Liver (tissue), 9 donors: ENCODE results near the gene GLP1R. TPM values are rescaled to one million over a fixed set of nuclear protein-coding genes. Genes with fewer than 3 reads are reported as not detected.

Experiments
- DNase-seq: peaks from one replicate; pipeline ENCODE4 v3.0.0-alpha.2; 2017; ENCODE audit warnings: low spot score
- H3K27ac ChIP-seq, 2 donors: one replicate each; pipeline ENCODE4 v1.7.0; 2013; ENCODE audit warnings: inconsistent platforms in 2 of 2, low read length in 2 of 2, control low read depth in 1 of 2, low read depth in 1 of 2, mild to moderate bottlenecking in 1 of 2
- H3K27me3 ChIP-seq, 4 donors: one replicate each; pipeline versions ENCODE4 v1.6.1 to v1.7.0; 2013; ENCODE audit warnings: low read length in 3 of 4, inconsistent platforms in 1 of 4, mild to moderate bottlenecking in 1 of 4, moderate library complexity in 1 of 4; ENCODE audit not compliant: control insufficient read depth in 4 of 4, insufficient read depth in 4 of 4
- H3K36me3 ChIP-seq, 4 donors: one replicate each; pipeline versions ENCODE4 v1.6.1 to v1.7.0; 2013; ENCODE audit warnings: low read length in 3 of 4, mild to moderate bottlenecking in 3 of 4, low read depth in 1 of 4, moderate library complexity in 1 of 4; ENCODE audit not compliant: control insufficient read depth in 4 of 4, insufficient read depth in 3 of 4
- H3K4me1 ChIP-seq, 4 donors: one replicate each; pipeline versions ENCODE4 v1.6.1 to v1.7.0; 2013; ENCODE audit warnings: low read length in 3 of 4, mild to moderate bottlenecking in 3 of 4, moderate library complexity in 1 of 4; ENCODE audit not compliant: control insufficient read depth in 4 of 4, insufficient read depth in 4 of 4
- H3K4me3 ChIP-seq, 3 donors: one replicate each; pipeline versions ENCODE4 v1.6.1 to v1.7.0; 2013; ENCODE audit warnings: low read length in 3 of 3, control low read depth in 1 of 3, low read depth in 1 of 3, mild to moderate bottlenecking in 1 of 3
- H3K9ac ChIP-seq, 2 donors: one replicate each; pipeline ENCODE4 v1.7.0; 2013; ENCODE audit warnings: low read length in 2 of 2, mild to moderate bottlenecking in 2 of 2, moderate library complexity in 2 of 2, control low read depth in 1 of 2, low read depth in 1 of 2
- H3K9me3 ChIP-seq, 4 donors: one replicate each; pipeline versions ENCODE4 v1.6.1 to v1.7.0; 2013; ENCODE audit warnings: low read length in 3 of 4; ENCODE audit not compliant: control insufficient read depth in 4 of 4
- EGR1 ChIP-seq, 2 donors: IDR thresholded peaks; 2 replicates each; pipeline ENCODE4 v1.6.1; 2016 to 2018; ENCODE audit warnings: antibody characterized with exemption in 2 of 2, low read depth in 2 of 2
- FOXA1 ChIP-seq: IDR thresholded peaks from 2 replicates; pipeline ENCODE4 v1.6.1; 2016; ENCODE audit warnings: antibody characterized with exemption
- FOXA2 ChIP-seq: IDR thresholded peaks from 2 replicates; pipeline ENCODE4 v1.6.1; 2016; ENCODE audit warnings: antibody characterized with exemption
- GABPA ChIP-seq, 2 donors: IDR thresholded peaks in 1 of 2; conservative IDR thresholded peaks in 1 of 2; 2 replicates each; pipeline ENCODE4 v1.6.1; 2016; ENCODE audit warnings: antibody characterized with exemption in 2 of 2, mild to moderate bottlenecking in 1 of 2, moderate library complexity in 1 of 2
- HNF4A ChIP-seq, 2 donors: conservative IDR thresholded peaks; 2 replicates each; pipeline ENCODE4 v1.6.1; 2016; ENCODE audit warnings: antibody characterized with exemption in 2 of 2, mild to moderate bottlenecking in 2 of 2
- HNF4G ChIP-seq: IDR thresholded peaks from 2 replicates; pipeline ENCODE4 v1.6.1; 2016; ENCODE audit warnings: antibody characterized with exemption
- JUND ChIP-seq, 2 donors: IDR thresholded peaks; 2 replicates each; pipeline ENCODE4 v1.6.1; 2016; ENCODE audit warnings: antibody characterized with exemption in 2 of 2
- MAX ChIP-seq: IDR thresholded peaks from 2 replicates; pipeline ENCODE4 v1.6.1; 2016; ENCODE audit warnings: antibody characterized with exemption
- NR2F2 ChIP-seq: IDR thresholded peaks from 2 replicates; pipeline ENCODE4 v1.6.1; 2016; ENCODE audit warnings: antibody characterized with exemption
- RAD21 ChIP-seq, 2 donors: IDR thresholded peaks; 2 replicates each; pipeline ENCODE4 v1.6.1; 2016; ENCODE audit warnings: antibody characterized with exemption in 2 of 2, mild to moderate bottlenecking in 2 of 2
- REST ChIP-seq: IDR thresholded peaks from 2 replicates; pipeline ENCODE4 v1.6.1; 2016; ENCODE audit warnings: antibody characterized with exemption, mild to moderate bottlenecking
- RXRA ChIP-seq, 2 donors: IDR thresholded peaks; 2 replicates each; pipeline ENCODE4 v1.6.1; 2017 to 2018; ENCODE audit warnings: antibody characterized with exemption in 2 of 2, mild to moderate bottlenecking in 1 of 2
- SP1 ChIP-seq: IDR thresholded peaks from 2 replicates; pipeline ENCODE4 v1.6.1; 2018; ENCODE audit warnings: antibody characterized with exemption, mild to moderate bottlenecking
- TAF1 ChIP-seq: conservative IDR thresholded peaks from 2 replicates; pipeline ENCODE4 v1.6.1; 2016; ENCODE audit warnings: antibody characterized with exemption, mild to moderate bottlenecking
- YY1 ChIP-seq: IDR thresholded peaks from 2 replicates; pipeline ENCODE4 v1.6.1; 2016; ENCODE audit warnings: antibody characterized with exemption, mild to moderate bottlenecking
- ZBTB33 ChIP-seq: IDR thresholded peaks from 2 replicates; pipeline ENCODE4 v1.6.1; 2016; ENCODE audit warnings: antibody characterized with exemption
- WGBS: extraction: QIAGEN DNeasy Blood & Tissue Kit; methylation state at CpG from one replicate; pipeline ENCODE4 v1.1.7; 2013; 5-methylcytosine and 5-hydroxymethylcytosine counted together
- polyA plus RNA-seq, 2 donors: library from polyadenylated mRNA; stranded (reverse) in 1 of 2; unstranded in 1 of 2; fragments of 200-250 nt in 1 of 2; fragments of >200 nt in 1 of 2; fragmentation: Nextera tagmentation in 1 of 2; extraction: Ambion mirVana in 1 of 2; gene quantifications; one replicate each; pipeline versions ENCODE4 v1.2.1 to v1.2.3, GENCODE V29; 2013 to 2015
- total RNA-seq, 2 donors: library from RNA; depleted of rRNA; stranded (reverse); fragments of >200 nt; gene quantifications; one replicate each; pipeline ENCODE4 v1.2.3, GENCODE V29; 2014
- TF ChIP-seq, protein P1 (sequence below): fragments of 150-350 bp; IDR thresholded peaks from 2 replicates; pipeline ENCODE4 v1.5.1; 2017; ENCODE audit warnings: improper control_type of control experiment, low read depth, low read length; ENCODE audit not compliant: missing input control
- TF ChIP-seq, protein P2 (sequence below): IDR thresholded peaks from 2 replicates; pipeline ENCODE4 v1.6.1; 2016; ENCODE audit warnings: antibody characterized with exemption
- donor health status: healthy.
- donor health status: healthy.
- donor health status: healthy.
- donor health status: healthy.
- donor health status: healthy.

The GLP1R gene
- total and polyA plus RNA-seq, 4 donors, result not detected

GRCh38 chr6:39114704-39115599 lies 66.4 kb downstream of the GLP1R start, which contains the start of gene SAYSD1:
SAYSD1 (minus strand) TSS chr6:39115186; CDS start chr6:39115089, 97 bp downstream.
- WGBS, result 2% methylated on average over 68 of the region's 68 CpGs
- Histone ChIP-seq H3K27ac (peak within 1 kb of the TSS; percentile 88), H3K4me3 (peak within 1 kb of the TSS; percentile 51 to 73 (median 67)), H3K9ac (peak within 1 kb of the TSS; percentile 34 to 71), H3K4me1 (peaks cover 0 to 17% (median 3%) of the 10 kb centered on the region in 4 donors), H3K9me3 (no peaks in the 10 kb centered on the region), H3K36me3 (peaks cover 0 to 10% (median 3%) of the 10 kb centered on the region in 4 donors), H3K27me3 (no peaks in the 10 kb centered on the region)
- DNase-seq, result peak; percentile 90
- TF ChIP-seq YY1 (peak; percentile 70), HNF4A (conservative IDR thresholded peaks at IDR 0.05) (peak in 1 of 2 donors; percentile 38), REST (peak; percentile 50), NR2F2 (no peak), RAD21 (IDR thresholded peaks at IDR 0.05) (peak in 1 of 2 donors; percentile 8), SP1 (peak; percentile 44), FOXA2 (no peak), MAX (peak; percentile 68), RXRA (IDR thresholded peaks at IDR 0.05) (peak in 1 of 2 donors; percentile 20), TAF1 (peak; percentile 47)

- Histone ChIP-seq H3K27me3 (no peaks in the 10 kb centered on the region), H3K9me3 (no peaks in the 10 kb centered on the region), H3K4me3 (no peak overlapping the region), H3K4me1 (peaks cover 0 to 12% (median 2%) of the 10 kb centered on the region in 4 donors), H3K27ac (no peak overlapping the region), H3K9ac (no peak overlapping the region), H3K36me3 (no peaks in the 10 kb centered on the region)
- 93% methylated on average over 4 of the region's 4 CpGs for WGBS
- no peak for DNase-seq
- TF ChIP-seq YY1 (no peak), HNF4A (conservative IDR thresholded peaks at IDR 0.05) (no peak), GABPA (IDR thresholded peaks at IDR 0.05 in 1 of 2, conservative IDR thresholded peaks at IDR 0.05 in 1 of 2) (no peak), REST (no peak), JUND (IDR thresholded peaks at IDR 0.05) (no peak), ZBTB33 (no peak), RXRA (IDR thresholded peaks at IDR 0.05) (no peak), EGR1 (IDR thresholded peaks at IDR 0.05; ENCODE audit: low read depth in 2 of 2) (no peak), MAX (no peak), NR2F2 (no peak), RAD21 (IDR thresholded peaks at IDR 0.05) (no peak), FOXA1 (no peak), SP1 (no peak), FOXA2 (no peak), TAF1 (no peak), HNF4G (no peak)
- TF ChIP-seq, protein P1, sequence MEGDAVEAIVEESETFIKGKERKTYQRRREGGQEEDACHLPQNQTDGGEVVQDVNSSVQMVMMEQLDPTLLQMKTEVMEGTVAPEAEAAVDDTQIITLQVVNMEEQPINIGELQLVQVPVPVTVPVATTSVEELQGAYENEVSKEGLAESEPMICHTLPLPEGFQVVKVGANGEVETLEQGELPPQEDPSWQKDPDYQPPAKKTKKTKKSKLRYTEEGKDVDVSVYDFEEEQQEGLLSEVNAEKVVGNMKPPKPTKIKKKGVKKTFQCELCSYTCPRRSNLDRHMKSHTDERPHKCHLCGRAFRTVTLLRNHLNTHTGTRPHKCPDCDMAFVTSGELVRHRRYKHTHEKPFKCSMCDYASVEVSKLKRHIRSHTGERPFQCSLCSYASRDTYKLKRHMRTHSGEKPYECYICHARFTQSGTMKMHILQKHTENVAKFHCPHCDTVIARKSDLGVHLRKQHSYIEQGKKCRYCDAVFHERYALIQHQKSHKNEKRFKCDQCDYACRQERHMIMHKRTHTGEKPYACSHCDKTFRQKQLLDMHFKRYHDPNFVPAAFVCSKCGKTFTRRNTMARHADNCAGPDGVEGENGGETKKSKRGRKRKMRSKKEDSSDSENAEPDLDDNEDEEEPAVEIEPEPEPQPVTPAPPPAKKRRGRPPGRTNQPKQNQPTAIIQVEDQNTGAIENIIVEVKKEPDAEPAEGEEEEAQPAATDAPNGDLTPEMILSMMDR, result no peak
- TF ChIP-seq, protein P2, sequence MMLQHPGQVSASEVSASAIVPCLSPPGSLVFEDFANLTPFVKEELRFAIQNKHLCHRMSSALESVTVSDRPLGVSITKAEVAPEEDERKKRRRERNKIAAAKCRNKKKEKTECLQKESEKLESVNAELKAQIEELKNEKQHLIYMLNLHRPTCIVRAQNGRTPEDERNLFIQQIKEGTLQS, result no peak
These were observed 70.3 kb downstream of the GLP1R start for GRCh38 chr6:39118921-39119320.
